GM12891 (cell line): ENCODE results near the gene SLC38A2.

Experiments used
- PAX5 ChIP-seq: IDR thresholded peaks from 2 replicates; pipeline ENCODE4 v1.6.1; 2011; ENCODE audit warnings: low read length, moderate library complexity, mild to moderate bottlenecking; ENCODE audit not compliant: insufficient read depth, severe bottlenecking
- POLR2A ChIP-seq: IDR thresholded peaks from 2 replicates; pipeline ENCODE4 v1.6.1; 2011; ENCODE audit warnings: low read depth, low read length, control low read depth
- POLR2AphosphoS5 ChIP-seq: IDR thresholded peaks from 2 replicates; pipeline ENCODE4 v1.6.1; 2011; ENCODE audit warnings: low read depth, low read length, control low read depth
- POU2F2 ChIP-seq: IDR thresholded peaks from 2 replicates; pipeline ENCODE4 v1.6.1; 2011; ENCODE audit warnings: low read depth, mild to moderate bottlenecking, control low read depth, low read length, moderate library complexity
- TAF1 ChIP-seq: IDR thresholded peaks from 2 replicates; pipeline ENCODE4 v1.6.1; 2011; ENCODE audit warnings: low read depth, low read length, control low read depth

DNA sequence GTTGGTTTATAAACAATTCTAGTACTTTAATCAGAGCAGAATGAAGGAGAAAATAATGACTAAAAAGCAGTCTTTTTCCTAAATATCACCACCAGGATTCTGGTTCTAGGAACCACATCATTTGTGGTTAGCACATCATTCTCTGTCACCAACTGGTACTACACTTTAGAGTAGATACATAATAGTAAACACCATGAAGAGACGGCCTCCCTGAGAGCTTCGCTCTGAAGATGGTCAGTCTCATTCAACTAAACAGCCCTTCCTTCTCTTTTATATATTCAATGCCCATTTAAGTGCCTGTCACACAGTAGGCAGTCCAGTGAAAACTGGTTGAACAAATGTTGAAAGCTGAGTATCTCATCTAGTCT, 10.9 kb downstream of the SLC38A2 start:
- TF ChIP-seq POLR2AphosphoS5: no peak
- no peak for TF ChIP-seq POLR2A
- no peak for TF ChIP-seq PAX5
- TF ChIP-seq TAF1: no peak
- no peak for TF ChIP-seq POU2F2
